Measurements from ENCODE around the gene DNAJB8. TPM values are rescaled to one million over a fixed set of nuclear protein-coding genes. Genes with fewer than 3 reads are reported as not detected.
A peak's percentile ranks its signal among the peaks of the same experiment; 100 is the strongest.

The DNAJB8 gene
- total and polyA plus RNA-seq, 9 of the 15 experiments (the other 6 are each of a cell fraction or from before 2014, with no cell fraction given) = not detected

DNA sequence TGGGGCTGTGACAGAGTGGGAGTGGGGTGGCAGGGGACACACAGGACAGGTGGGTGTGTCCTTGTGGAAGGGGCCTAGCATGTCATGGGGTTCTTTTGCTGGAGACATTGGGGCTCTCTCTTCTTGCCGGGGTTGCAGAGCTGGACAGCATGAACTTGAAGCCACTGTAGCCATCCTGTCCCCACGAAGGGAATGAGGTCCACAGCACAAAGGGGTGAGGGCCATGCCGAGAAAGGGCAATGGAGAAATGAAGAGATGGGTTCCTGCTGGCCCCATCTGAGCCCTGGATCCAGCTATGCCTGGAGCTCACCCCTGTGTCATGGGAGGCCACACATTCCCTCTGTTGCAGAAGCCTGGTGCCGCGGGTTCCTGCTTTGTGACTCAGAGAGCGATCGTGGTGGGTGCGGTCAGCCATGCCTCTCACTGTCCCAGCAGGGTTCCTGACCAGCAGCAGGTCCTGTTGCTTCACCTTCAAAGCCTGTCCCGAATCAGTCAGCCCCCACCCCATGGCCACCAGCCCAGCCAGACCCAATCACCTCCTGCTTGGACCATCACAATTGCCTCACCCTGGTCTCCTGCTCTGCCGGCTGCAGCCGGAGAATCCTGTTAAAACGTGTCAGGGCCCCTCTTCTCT lies 50.0 kb downstream of the DNAJB8 start:
- POLR2A ChIA-PET = interaction anchor here (0.6 to 1.3 kb wide), 6 partner anchors 8 to 164 kb away, joined by 3 to 7 read pairs (median 3); no protein-coding TSS in a partner anchor
- FAIRE-seq = peak; percentile 91
- peak overlapping the region; percentile 99 for H3K27ac ChIP-seq (ENCODE audit: extremely low read depth, low read depth, low read length)
- TF ChIP-seq JUN (IDR thresholded peaks at IDR 0.05; ENCODE audit: borderline replicate concordance, low read depth, low read length) (peak; percentile 52; the same call in 1 of the 2 replicates), JUN (CRISPR knock-in tag; IDR thresholded peaks at IDR 0.05; ENCODE audit: borderline replicate concordance) (no peak), BCL6 (CRISPR knock-in tag; IDR thresholded peaks at IDR 0.05) (0 out of 2 replicates have a peak, but pooled peaks have one; percentile 7), POLR3G (IDR thresholded peaks at IDR 0.05; ENCODE audit: extremely low read depth, insufficient read length, insufficient replicate concordance) (no peak), HMG20B (CRISPR knock-in tag; IDR thresholded peaks at IDR 0.05) (0 out of 2 replicates have a peak, but pooled peaks have one; percentile 49), ZNF512 (tag; IDR thresholded peaks at IDR 0.05) (no peak), CBX3 (IDR thresholded peaks at IDR 0.05; ENCODE audit: borderline replicate concordance in 1 of 2, low read length in 2 of 2) (no peak), ZNF586 (CRISPR knock-in tag; conservative IDR thresholded peaks at IDR 0.05) (no peak), CXXC5 (CRISPR knock-in tag; IDR thresholded peaks at IDR 0.05) (peak; percentile 57)

More for the DNA sequence above, 50.0 kb downstream of the DNAJB8 start:
- 3% methylated on average over 11 of the region's 12 CpGs for WGBS (ENCODE audit: insufficient coverage, low coverage, missing lambda C conversion rate)
- ATAC-seq (peak; percentile 57), DNase-seq (ENCODE audit: extremely low read depth in 1 of 4, low spot score in 3 of 4) (peak; percentile 66 to 90 (median 79))
- Histone ChIP-seq H3K4me3 (peak overlapping the region; percentile 35), H3K27me3 (ENCODE audit: control insufficient read depth in 2 of 2, insufficient read depth in 2 of 2, low read length in 2 of 2) (no peaks in the 10 kb centered on the region), H3K4me2 (ENCODE audit: insufficient read depth, low read length) (peak overlapping the region; percentile 88), H3K9me3 (replicated peaks; ENCODE audit: control insufficient read depth, insufficient read depth, low read depth, low read length) (peaks cover 2% of the 10 kb centered on the region; the same call in 1 of the 2 replicates), H3K9me1 (ENCODE audit: control insufficient read depth, insufficient read depth, low read length) (no peaks in the 10 kb centered on the region), H3K4me1 (replicated peaks in 1 of 2; ENCODE audit: control insufficient read depth in 2 of 2, insufficient read depth in 2 of 2, low read length in 2 of 2) (peaks cover 77 to 91% of the 10 kb centered on the region in 2 experiments), H2AFZ (ENCODE audit: low read depth, low read length) (0 out of 2 replicates have a peak overlapping the region, but pooled peaks have one; percentile 8), H3K9ac (ENCODE audit: insufficient read depth in 1 of 2, low read depth in 2 of 2, low read length in 2 of 2) (peak overlapping the region; percentile 91 to 92), H3K36me3 (ENCODE audit: control insufficient read depth, insufficient read depth, low read length) (peaks cover 3% of the 10 kb centered on the region; the same call in 1 of the 3 replicates), H3K79me2 (ENCODE audit: control insufficient read depth, insufficient read depth, low read length) (peaks cover 55% of the 10 kb centered on the region), H4K20me1 (replicated peaks; ENCODE audit: control insufficient read depth, insufficient read depth, low read length) (no peaks in the 10 kb centered on the region)
- in situ Hi-C loops (cut with MboI) (no loop called here), intact Hi-C loops (cut with micrococcal nuclease) (no loop called here)
- CTCF ChIA-PET (ENCODE audit: low intra/inter-chr PET ratio) = interaction anchor here (0.9 kb wide), 1 partner anchor 9 kb away, joined by 3 read pairs; no protein-coding TSS in a partner anchor
- no TSS peak for BruUV-seq (replicated peaks)

Data from K562 (cell line).